ENCODE data around the gene SASH1.

SASH1 gene

GRCh38 chr6:148455225-148455624 is 112.6 kb downstream of the SASH1 start:
- no peak for DNase-seq (ENCODE audit: low read depth in 1 of 2, low spot score in 1 of 2)
- in situ Hi-C loops (cut with HindIII; ENCODE audit: low pct_unique_long_range_greater_than_20kb, low sequenced_read_pairs): no loop called here
- no peak for TF ChIP-seq JUND (IDR thresholded peaks at IDR 0.05; ENCODE audit: low read depth)

- DNase-seq (ENCODE audit: low read depth in 1 of 2, low spot score in 1 of 2): no peak
- in situ Hi-C loops (cut with HindIII; ENCODE audit: low pct_unique_long_range_greater_than_20kb, low sequenced_read_pairs): no loop called here
Measured at GRCh38 chr6:148455674-148456558, 113.3 kb downstream of the SASH1 start.

GRCh38 chr6:148457137-148457842 is 114.7 kb downstream of the SASH1 start:
- in situ Hi-C loops (cut with HindIII; ENCODE audit: low pct_unique_long_range_greater_than_20kb, low sequenced_read_pairs): no loop called here

More at GRCh38 chr6:148455674-148456558, 113.3 kb downstream of the SASH1 start:
- no peak for TF ChIP-seq JUND (IDR thresholded peaks at IDR 0.05; ENCODE audit: low read depth)

GRCh38 chr6:148457843-148458159 is 115.2 kb downstream of the SASH1 start:
- DNase-seq (ENCODE audit: low read depth in 1 of 2, low spot score in 1 of 2): no peak
- in situ Hi-C loops (cut with HindIII; ENCODE audit: low pct_unique_long_range_greater_than_20kb, low sequenced_read_pairs): no loop called here
- no peak for TF ChIP-seq JUND (IDR thresholded peaks at IDR 0.05; ENCODE audit: low read depth)

More at GRCh38 chr6:148457137-148457842, 114.7 kb downstream of the SASH1 start:
- DNase-seq (ENCODE audit: low read depth in 1 of 2, low spot score in 1 of 2): no peak
- TF ChIP-seq JUND (IDR thresholded peaks at IDR 0.05; ENCODE audit: low read depth): no peak

GRCh38 chr6:148459238-148459637 is 116.6 kb downstream of the SASH1 start:
- no peak for TF ChIP-seq JUND (IDR thresholded peaks at IDR 0.05; ENCODE audit: low read depth)
- DNase-seq (ENCODE audit: low read depth in 1 of 2, low spot score in 1 of 2): no peak
- in situ Hi-C loops (cut with HindIII; ENCODE audit: low pct_unique_long_range_greater_than_20kb, low sequenced_read_pairs): no loop called here

- TF ChIP-seq JUND (IDR thresholded peaks at IDR 0.05; ENCODE audit: low read depth): no peak
- in situ Hi-C loops (cut with HindIII; ENCODE audit: low pct_unique_long_range_greater_than_20kb, low sequenced_read_pairs): no loop called here
- no peak for DNase-seq (ENCODE audit: low read depth in 1 of 2, low spot score in 1 of 2)
Measured at GRCh38 chr6:148460876-148461646, 118.4 kb downstream of the SASH1 start.

- no peak for TF ChIP-seq JUND (IDR thresholded peaks at IDR 0.05; ENCODE audit: low read depth)
- in situ Hi-C loops (cut with HindIII; ENCODE audit: low pct_unique_long_range_greater_than_20kb, low sequenced_read_pairs): no loop called here
- DNase-seq (ENCODE audit: low read depth in 1 of 2, low spot score in 1 of 2): no peak
Measured at GRCh38 chr6:148461986-148462577, 119.4 kb downstream of the SASH1 start.

GRCh38 chr6:148463671-148464070 is 121.0 kb downstream of the SASH1 start:
- in situ Hi-C loops (cut with HindIII; ENCODE audit: low pct_unique_long_range_greater_than_20kb, low sequenced_read_pairs): no loop called here
- DNase-seq (ENCODE audit: low read depth in 1 of 2, low spot score in 1 of 2): no peak
- no peak for TF ChIP-seq JUND (IDR thresholded peaks at IDR 0.05; ENCODE audit: low read depth)

GRCh38 chr6:148464319-148465010 is 121.8 kb downstream of the SASH1 start:
- TF ChIP-seq JUND (IDR thresholded peaks at IDR 0.05; ENCODE audit: low read depth): no peak
- DNase-seq (ENCODE audit: low read depth in 1 of 2, low spot score in 1 of 2): peak; percentile 5 to 71
- in situ Hi-C loops (cut with HindIII; ENCODE audit: low pct_unique_long_range_greater_than_20kb, low sequenced_read_pairs): no loop called here

GRCh38 chr6:148465011-148465335 is 122.3 kb downstream of the SASH1 start:
- TF ChIP-seq JUND (IDR thresholded peaks at IDR 0.05; ENCODE audit: low read depth): no peak
- DNase-seq (ENCODE audit: low read depth in 1 of 2, low spot score in 1 of 2): no peak
- in situ Hi-C loops (cut with HindIII; ENCODE audit: low pct_unique_long_range_greater_than_20kb, low sequenced_read_pairs): no loop called here

- TF ChIP-seq JUND (IDR thresholded peaks at IDR 0.05; ENCODE audit: low read depth): no peak
- peak in 1 of 2 experiments; percentile 42 for DNase-seq (ENCODE audit: low read depth in 1 of 2, low spot score in 1 of 2)
- in situ Hi-C loops (cut with HindIII; ENCODE audit: low pct_unique_long_range_greater_than_20kb, low sequenced_read_pairs): no loop called here
Measured at GRCh38 chr6:148465670-148466069, 123.0 kb downstream of the SASH1 start.

- peak in 1 of 2 experiments; percentile 20 for DNase-seq (ENCODE audit: low read depth in 1 of 2, low spot score in 1 of 2)
- in situ Hi-C loops (cut with HindIII; ENCODE audit: low pct_unique_long_range_greater_than_20kb, low sequenced_read_pairs): no loop called here
- no peak for TF ChIP-seq JUND (IDR thresholded peaks at IDR 0.05; ENCODE audit: low read depth)
Measured at GRCh38 chr6:148466158-148466557, 123.5 kb downstream of the SASH1 start.
